Measurements from ENCODE around the gene CHAT.

- no peak for TF ChIP-seq CTCF (tag by site-specific recombination; IDR thresholded peaks at IDR 0.05)
- TF ChIP-seq ZBTB8A (tag by site-specific recombination; IDR thresholded peaks at IDR 0.05) = no peak
Measured at GRCh38 chr10:49608166-49609005, 5.5 kb upstream of the CHAT start.
